M059J (cell line): ENCODE data around the gene TOM1L2. TPM values are rescaled to one million over a fixed set of nuclear protein-coding genes. Genes with fewer than 3 reads are reported as not detected.

Experiments
- DNase-seq: peaks from one replicate; pipeline ENCODE4 v3.0.0-alpha.2; 2012; ENCODE audit warnings: low read depth
- total RNA-seq: library from RNA; depleted of rRNA; stranded (reverse); fragments of >200 nt; shearing (Covaris generic); gene quantifications from 2 replicates; pipeline ENCODE4 v1.2.3, GENCODE V29; 2014

TOM1L2 gene
- total RNA-seq, 1 experiment from 2014 or later: 38.3 TPM

DNA sequence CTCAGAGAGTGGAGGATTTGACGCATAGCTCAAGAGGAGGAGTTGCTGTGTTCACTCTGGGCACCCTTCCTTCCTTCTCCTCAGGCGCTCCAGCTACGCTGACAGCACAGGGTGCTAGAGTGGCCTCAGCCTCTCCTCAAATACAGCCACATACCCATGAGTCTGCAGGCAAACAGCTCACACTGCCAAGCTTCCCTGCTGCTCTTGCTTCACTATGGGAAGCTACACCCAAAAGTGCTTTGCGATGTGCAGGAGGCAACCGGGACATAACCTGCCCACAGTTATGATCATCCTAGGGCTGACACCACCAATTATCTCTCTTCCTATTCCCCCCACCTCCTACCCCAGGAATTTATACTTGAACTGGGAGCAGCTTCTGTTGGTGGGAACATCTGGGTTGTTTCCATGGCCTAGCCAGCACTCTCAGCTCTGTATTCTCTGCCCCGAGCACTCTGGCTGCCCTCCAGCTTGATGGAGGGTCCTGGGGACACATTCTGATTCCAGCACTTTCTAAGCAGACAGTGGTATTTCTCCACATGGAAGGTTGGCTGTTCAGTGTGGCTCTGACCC is 95.2 kb downstream of the TOM1L2 start:
- DNase-seq: no peak

- DNase-seq: peak; percentile 92
These were observed 97.7 kb downstream of the TOM1L2 start for GRCh38 chr17:17874478-17874877.

DNA sequence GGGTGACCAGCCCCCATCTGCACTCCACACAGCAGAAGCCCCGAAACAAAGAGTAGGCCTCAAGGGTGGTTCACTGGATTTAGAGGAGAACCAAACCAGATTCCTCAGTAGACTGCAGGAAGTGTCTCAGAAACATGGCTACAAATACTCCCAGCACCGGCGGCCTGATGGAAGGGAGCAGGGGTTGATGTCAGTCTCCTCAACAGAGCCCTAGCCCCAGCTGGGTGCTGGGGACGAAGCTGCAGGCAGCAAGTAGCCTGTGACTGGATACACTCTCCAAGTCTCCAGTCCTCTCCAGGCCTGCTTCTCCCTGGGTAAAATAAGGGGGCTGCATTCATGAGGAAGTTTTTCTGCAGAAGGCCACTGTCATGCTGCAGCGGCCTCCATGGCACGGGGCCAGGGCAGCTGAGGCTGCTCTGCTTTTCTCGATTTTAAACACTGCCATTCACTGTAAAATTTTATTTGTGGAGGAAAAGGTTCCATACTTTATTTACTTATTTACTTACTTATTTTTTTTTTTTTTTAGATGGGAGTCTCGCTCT is 98.7 kb downstream of the TOM1L2 start:
- no peak for DNase-seq

DNA sequence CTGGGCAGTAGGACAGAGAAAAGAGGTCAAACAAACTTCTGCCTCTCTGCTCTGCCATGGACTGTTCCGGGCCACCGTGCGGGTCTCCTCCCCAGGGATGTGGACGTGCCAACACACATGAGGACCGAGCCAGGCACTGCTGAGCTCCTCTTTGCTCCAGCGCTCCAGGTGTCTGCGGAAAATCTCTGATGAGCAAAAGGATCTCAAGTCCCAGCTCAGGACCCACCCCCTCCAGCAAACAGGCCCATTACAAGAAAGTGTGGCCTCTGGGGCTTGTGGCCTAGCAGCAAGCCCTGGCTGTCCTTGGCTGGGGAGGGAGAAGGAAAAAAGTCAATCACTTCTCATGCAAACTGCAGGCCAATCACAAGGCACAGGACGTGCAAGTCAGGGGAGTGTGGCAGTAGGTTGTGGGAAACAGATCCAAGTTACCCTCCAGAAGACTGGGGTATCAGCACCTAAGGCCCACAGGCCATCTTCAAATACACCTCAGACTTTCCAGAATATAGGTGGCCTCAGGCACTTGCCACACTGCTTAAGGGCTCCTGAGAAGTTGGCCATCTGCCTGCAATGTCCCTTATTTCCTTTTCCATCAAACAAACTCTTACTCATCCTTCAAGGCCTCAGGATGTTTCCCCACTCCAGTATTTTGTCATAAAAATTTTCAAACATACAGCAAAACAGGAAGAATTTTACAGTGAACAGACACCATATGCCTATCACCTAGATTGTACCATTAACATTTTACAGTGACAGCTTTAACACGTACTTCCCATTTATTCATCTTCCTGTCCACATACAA is 99.5 kb downstream of the TOM1L2 start:
- DNase-seq: peak; percentile 18

GRCh38 chr17:17871913-17872312 is 100.3 kb downstream of the TOM1L2 start:
- no peak for DNase-seq

- no peak for DNase-seq
These were observed 102.0 kb downstream of the TOM1L2 start for GRCh38 chr17:17870247-17870646.

GRCh38 chr17:17868641-17869522 is 103.3 kb downstream of the TOM1L2 start:
- no peak for DNase-seq

DNA sequence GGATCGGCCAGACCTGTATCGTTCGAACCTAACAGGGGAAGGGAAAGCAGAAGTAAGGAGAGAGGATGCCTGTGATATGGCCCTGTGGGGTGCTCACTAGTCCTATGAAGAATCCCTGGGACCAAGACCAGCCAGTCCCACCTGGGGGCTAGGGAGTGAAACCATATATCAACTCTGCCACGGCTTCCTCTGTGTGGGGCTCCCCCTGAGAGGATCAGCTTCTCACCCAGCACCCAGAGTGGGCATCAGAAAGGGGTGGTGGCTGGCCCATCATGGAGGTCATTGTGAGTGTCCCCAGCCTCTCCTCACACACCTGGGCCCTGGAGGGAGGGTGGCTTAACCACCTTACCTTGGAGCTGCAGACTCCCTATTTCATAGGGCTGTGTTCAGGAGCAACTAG is 105.3 kb downstream of the TOM1L2 start:
- DNase-seq: no peak

DNA sequence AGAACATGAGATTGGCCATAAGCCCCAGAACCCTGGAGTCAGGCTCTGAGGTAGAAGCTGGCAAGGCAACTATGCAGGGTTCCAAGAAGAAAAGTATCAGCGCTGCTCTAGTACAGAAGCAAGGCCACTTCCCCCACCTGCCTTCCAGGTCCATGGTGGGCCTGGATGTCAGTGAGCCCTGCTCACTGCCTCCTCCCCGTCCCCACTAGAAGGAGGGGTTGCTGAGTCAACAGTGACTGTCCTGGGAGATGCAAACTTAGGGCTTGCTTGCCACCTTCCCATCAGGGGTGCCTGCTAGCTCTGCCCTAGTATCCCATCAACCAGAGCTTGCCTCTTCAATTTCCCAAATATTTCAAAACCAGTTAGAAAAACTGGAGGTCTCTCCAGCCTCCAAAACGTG is 105.8 kb downstream of the TOM1L2 start:
- DNase-seq: no peak

DNA sequence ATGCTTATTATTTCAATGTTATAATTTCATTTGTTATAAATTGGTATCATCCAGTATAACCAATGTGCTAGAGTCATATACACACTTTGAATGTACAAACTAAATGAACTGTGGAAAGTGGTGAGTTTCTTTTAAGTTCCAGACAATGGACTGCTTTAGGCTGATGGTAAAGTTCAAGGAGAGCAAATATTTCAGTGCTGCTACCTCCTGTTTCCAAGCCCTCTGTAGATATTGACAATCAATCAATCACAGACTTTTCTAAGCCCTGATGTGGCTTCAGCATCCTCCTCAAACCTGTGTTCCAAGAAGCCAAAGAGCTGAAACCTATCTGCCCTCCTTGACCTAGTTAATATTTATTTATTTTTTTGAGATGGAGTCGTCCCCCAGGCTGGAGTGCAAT is 107.2 kb downstream of the TOM1L2 start:
- DNase-seq: no peak

DNA sequence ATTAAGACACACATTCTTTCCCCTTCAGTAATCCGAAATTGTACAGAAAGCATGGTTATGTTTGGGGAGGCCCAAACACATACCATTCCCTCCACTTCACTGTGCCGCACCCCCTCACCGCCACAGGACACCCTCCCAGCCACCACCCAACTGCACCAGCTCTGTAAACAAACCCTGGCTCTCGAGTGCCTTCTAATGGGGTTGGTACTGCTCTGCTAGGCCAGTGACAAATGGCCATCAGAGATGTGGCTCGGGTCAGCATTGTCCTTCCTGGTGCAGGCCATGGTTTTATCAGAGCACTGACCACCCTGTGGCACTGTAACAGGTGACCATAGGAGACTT is 111.5 kb downstream of the TOM1L2 start:
- DNase-seq: no peak

DNA sequence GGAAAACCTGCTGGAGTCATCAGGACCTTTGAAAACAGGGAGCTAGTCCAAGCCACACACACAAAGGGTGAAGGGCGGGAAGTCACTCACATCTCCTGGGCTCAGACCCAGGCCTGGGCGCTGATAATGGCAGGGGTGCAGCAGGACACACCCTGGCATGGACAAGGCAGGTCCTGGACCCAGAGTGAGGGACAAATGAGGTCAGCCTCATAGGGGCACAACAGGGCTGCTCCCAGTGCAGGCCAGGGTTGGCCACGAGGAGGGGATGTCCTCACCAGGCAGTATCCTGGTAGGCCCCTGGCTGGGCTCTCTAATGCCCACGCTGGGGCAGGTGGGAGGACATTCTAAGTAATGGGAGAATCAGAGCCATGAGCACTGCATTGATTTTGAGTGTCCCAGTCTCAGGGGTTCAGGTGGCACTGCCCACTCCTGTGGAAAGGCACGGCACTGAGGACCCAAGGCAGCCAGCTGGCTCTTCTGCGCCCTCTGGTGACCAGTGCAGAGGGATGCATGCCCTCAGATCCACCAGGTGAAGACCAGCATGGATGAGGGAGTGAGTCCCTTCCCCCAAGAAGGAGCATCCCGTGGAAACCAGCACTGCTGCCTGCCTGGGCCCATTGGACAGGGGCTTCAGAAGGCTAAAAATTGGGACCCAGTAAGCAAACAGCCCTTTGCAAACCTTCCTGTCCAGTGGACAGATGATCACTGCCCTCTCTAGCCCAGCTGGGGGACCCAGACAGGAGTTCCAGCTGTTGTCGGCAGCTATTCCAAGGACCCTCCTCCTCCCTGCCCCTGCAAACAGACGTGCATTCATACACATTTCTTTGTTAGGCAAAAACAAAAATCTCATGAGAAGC is 112.1 kb downstream of the TOM1L2 start:
- DNase-seq: peak; percentile 58

DNA sequence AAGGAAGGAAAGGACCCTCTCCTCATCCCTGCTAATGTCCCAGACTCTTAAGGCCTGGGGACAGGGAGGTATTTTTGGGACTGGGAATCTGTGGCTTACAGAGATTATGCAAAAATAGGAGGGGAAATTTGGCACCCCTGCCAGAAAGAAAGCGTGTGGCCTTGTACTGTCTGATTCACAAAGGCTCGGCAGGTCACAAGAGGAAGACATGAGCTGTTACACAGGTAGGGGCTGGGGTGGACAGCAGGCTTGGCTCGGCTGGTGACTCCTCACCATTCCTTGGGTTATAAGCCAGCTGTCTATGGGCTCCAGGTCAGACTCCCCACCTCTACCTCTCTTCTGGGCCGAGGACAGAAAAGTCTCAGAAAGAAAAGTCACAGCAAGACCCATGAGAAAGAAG is 114.7 kb downstream of the TOM1L2 start:
- no peak for DNase-seq

GRCh38 chr17:17856386-17856785 is 115.8 kb downstream of the TOM1L2 start:
- no peak for DNase-seq

DNA sequence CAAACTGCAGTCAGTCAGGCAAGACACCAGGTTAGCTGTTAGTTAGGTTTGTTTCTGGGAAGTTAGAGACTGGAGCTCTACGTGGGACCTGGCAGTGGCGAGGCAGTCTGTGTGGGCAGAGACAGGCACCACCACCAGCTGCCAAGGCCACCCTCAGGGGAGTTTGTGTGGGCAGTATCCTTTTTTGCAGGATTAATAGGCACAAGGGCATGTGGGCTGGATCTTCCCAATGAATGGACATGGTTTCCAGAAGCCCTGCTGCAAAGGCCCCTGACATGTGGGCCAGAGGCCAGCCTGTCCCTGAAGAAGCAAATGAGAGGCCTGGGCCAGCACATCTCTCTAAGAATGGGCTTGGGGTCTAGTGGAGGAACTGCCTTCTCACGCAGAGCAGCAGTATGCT is 116.2 kb downstream of the TOM1L2 start:
- no peak for DNase-seq

GRCh38 chr17:17853811-17854447 is 118.3 kb downstream of the TOM1L2 start:
- peak; percentile 77 for DNase-seq

GRCh38 chr17:17852930-17853329 is 119.3 kb downstream of the TOM1L2 start:
- no peak for DNase-seq

DNA sequence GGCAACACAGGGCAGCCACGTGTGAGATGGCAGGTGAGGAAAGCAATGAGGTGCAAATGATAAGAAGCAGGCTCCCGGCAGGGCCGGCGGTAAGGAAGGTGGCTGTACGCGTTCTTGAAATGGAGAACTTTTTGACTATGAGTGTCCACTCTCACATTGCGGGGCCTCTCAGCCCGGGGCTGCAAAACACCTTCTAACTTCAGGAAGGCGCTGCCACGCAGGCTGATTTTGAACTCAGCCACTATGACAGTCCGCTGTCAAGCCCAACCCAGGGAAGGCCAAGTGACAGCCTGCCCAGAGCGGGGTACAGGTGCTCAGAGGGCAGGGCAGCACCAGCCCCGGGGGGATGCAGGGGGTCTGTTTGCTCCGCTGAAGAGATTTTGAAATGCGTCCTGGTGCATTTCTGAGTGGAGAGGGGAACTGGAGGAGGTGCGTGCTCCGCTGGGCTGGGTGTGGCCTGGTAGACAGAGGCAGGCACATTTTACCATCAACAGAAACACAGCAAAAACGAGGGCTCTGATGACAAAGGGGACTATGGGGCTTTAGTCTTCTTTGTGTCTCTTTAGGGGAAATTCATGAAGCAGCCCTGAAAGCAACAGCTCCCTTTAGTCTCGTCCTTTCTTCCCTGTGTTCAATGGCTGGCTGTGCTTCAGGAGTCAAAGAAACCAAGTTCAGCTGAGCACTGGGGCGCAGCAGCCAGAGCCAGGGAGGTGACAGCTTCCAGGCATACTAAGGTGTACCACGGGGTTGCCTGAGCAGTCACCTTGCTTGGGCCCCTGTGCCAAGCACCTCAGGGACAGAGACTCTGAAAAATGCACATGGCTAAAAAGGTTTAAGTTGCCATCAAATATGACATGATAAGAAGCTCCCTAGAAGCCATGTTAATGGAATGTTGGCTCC is 120.8 kb downstream of the TOM1L2 start:
- no peak for DNase-seq

DNA sequence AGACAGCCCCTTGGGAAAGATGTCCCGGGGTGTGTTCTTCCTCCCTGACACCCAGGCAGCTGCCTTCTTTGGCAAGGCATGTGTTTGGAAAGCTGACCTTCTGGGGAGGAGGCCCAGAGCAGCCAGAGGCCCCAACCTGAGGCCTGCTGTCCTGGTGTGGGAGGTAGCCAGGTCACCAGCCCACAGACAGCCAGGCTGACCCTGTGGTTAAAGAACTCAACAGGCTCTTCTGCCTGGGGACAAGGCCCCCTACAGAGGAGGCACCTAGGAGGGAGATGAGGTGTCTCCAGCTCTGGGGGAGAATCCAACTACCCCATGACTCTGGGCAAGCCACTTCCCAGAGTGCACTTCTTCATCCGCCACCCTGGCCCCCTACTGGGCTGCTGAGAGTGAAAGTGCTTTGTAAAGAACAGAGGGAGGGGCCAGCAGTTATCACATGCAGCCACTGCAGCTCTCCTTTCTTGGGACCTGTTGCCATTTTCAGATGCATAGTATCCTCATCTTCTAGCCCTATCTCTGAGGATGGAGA is 122.3 kb downstream of the TOM1L2 start:
- peak; percentile 84 for DNase-seq
